HG02588 (cell line): ENCODE measurements around the gene ANKRD12.

Experiments
- ATAC-seq: cut with Tn5 transposase; IDR thresholded peaks from one replicate; pipeline ENCODE4 v1.9.1; 2021; ENCODE audit warnings: mild to moderate bottlenecking, moderate library complexity; ENCODE audit not compliant: unreplicated experiment

ANKRD12 gene

DNA sequence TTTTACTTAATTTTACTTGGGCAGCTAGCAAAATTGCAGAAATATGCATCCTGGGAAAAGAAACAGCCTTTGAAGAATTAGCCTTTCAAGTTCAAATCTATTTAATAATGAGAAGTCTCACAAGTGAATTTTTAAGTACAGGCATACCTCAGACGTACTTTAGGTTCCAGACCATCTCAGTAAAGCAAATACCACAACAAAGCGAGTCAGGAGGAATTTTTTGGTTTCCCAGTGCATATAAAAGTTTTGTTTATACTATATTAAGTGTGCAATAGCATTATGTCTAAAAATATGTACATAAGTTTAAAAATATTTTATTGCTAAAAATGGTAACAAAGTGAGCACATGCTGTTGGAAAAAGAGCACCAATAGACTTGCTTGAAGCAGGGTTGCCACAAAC lies 147.2 kb downstream of the ANKRD12 start:
- ATAC-seq = no peak

DNA sequence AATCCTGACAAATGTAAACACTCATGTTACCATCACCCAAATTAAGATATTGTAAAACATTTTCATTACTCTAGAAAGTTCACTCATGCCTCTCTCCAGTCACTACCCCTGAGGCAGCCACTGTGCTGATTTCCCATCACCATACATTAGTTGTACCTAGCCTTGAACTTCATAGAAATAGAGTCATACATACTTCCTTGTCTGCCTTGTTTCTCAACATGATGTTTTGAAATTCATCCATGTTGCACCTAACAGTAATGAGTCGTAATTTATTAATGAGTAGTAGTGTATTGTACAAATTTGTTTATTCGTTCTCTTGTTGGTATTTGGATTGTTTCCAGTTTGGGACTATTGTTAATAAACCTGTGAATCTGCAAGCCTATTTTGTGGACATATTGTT lies 149.0 kb downstream of the ANKRD12 start:
- no peak for ATAC-seq

DNA sequence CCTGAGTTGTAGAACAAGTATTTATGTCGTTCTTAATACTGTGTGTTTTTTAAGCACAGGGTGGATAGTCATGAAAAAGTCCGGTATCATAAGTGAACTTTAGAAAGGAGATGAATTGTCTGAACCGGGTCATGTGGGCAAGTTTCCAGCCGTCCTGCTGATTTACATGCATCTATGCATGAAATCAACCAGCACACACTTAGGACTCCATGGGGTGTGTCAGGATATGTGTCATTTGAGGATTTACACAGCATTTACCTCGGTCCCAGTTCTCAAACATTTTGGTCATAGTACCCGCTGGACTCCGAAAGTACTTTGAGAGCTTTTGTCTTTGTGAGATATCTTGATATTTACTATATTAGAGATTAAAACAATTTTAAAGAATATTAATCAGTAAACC lies 150.5 kb downstream of the ANKRD12 start:
- ATAC-seq = no peak

DNA sequence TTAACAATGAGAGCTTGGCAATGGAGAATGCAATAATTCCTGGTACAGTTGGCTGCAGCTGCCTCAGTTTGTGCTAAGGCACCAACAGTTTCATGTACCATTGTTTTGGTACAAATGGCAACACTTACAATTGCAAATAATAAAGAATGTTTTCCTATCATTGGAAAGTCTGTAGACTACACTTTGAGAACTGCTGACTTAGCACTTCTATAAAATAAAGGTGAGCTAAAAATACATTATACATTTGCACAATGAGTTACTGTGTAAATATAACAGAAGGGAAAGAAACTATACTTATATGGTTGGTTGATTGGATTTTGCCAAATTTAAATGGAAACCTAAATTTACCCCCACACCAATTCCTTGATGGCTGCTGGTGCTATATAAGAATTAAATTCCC lies 153.1 kb downstream of the ANKRD12 start:
- ATAC-seq = no peak

DNA sequence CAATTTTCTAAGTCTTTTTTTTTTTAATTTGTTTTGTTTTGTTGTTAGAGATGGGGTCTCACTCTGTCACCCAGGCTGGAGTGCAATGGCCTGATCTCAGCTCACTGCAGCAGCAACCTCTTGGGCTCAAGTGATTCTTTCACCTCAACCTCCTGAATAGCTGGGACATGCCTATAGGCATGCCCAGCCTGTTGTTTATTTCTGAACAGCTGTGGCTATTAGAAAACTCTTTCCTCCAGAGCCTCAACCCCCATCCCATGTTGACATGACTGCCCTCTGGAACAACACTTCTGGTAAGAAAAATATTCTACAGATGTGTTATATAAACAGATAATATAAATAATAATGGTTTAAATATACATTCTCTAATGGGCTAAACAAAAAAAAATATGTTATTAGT lies 153.6 kb downstream of the ANKRD12 start:
- ATAC-seq = no peak

DNA sequence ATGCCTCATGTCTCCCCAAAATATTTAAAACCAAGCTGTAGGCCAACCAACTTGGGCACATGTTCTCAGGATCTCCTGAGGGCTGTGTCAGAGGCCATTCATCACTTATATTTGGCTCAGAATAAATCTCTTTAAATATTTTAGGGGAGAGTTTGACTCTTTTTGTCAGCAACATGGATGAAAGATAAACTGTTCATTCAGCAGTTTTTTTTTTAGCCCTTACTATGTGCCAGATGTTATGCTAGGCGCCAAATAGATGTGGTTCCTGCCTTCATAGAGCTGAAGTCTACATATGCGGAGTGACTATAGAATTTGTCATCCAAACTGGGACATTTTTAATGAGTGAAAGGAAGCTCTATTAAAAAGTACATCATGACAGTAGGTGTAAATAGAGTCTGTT lies 155.5 kb downstream of the ANKRD12 start:
- ATAC-seq = no peak

DNA sequence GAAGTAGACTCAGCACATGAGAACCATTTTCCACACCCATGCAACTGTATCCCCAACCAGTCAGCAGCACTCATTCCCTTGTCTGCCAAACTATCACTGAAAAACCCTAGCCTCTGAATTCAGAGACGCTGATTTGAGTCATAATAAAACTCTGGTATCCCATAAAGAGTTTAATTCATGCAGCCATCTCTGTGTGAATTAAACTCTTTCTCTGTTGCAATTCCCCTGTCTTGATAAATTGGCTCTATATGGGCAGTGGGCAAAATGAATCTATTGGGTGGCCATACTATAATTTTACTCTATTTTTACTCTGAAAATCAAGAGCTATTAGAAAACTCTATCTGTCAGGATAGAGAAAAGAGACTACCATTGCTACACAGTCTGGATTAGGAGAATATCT lies 157.4 kb downstream of the ANKRD12 start:
- no peak for ATAC-seq

DNA sequence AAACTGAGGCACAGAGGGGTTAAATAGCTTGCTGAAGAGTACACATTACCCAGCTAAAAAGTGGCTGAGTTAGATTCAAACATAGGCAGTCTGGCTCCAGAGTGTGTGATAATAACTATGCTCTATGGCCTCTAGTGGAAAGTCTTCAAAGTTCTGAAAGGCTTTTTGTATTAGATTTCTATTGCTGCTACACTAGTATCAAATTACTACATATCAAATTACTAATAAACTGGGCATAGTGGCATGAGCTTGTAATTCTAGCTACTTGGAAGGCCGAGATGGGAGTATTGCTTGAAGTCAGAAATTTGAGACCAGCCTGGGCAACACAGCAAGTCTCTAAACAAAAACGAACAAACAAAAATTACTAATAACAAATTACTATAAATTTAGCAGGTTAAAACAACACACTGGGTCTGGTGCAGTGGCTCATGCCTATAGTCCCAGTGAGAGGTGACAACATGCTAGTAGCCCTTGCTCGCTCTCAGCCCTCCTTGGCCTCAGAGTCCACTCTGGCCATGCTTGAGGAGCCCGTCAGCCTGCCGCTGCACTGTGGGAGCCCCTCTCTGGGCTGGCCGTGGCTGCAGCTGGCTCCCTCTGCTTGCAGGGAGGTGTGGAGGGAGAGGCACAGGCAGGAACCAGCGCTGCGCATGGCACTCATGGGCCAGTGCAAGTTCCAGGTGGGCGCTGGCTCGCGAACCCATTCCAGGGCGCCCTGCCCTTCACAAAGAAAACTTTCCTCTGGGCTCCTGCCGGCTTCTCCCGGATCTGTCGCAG lies 159.8 kb downstream of the ANKRD12 start:
- no peak for ATAC-seq

DNA sequence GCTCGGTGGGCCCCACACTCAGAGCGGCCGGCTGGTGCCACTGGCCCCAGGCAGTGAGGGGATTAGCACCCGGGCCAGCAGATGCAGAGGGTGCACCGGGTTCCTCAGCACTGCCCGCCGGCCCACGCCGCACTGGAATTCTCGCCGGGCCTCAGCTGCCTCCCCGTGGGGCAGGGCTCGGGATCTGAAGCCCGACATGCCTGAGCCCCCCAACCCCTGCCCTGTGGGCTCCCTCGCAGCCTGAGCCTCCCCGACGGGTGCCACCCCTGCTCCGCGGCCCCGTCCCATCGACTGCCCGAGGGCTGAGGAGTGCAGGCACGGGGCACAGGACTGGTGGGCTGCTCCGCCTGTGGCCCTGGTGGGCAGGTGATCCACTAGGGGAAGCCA lies 160.4 kb downstream of the ANKRD12 start:
- ATAC-seq = no peak

DNA sequence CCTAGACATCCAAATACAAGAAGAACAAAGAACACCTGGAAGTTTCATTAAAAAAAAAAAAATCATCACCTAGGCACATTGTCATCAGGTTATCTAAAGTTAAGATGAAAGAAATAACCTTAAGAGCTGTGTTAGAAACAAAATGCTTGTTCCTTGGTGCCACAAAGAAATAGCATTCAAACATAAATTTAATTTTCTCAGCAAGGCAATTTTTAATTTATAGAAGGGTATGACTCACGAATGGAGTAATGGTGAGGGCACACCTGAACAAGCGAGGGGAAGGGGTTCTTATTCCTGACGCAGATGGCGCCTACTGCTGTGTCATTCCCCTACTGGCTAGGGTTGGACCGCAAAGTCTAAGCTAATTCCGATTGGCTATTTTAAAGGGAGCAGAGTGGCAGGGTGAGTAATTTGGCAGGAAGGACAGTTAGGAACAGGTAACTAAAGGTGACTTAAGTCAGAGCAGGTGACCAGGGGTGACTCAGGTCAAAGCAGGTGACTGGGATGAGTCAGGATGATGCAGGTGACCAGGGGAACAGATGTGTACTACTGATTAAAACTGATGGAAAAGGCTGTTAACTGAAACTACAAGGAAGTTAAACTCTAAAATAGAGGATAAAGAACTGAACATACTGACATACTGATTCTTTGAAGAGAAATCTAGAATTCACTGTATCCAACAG lies 167.9 kb downstream of the ANKRD12 start:
- ATAC-seq = no peak

DNA sequence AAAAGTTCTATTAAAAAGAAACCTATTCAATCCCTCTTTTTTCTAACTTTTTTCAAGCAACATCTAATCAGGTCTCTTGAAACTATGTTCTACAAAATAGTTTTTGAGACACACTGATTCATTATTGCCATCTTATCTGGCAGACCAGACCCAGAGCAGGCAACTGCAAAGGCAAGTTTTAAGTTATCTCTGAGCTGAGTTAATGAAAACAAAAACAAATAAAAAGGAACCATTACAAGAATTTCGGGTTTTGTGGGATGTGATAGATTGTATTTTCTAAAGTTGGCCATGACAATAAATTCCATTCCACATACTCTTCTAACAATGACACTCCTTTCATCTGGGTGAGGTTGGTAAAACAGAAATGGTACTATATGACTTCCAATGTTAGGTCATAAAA lies 182.8 kb downstream of the ANKRD12 start:
- ATAC-seq = no peak

DNA sequence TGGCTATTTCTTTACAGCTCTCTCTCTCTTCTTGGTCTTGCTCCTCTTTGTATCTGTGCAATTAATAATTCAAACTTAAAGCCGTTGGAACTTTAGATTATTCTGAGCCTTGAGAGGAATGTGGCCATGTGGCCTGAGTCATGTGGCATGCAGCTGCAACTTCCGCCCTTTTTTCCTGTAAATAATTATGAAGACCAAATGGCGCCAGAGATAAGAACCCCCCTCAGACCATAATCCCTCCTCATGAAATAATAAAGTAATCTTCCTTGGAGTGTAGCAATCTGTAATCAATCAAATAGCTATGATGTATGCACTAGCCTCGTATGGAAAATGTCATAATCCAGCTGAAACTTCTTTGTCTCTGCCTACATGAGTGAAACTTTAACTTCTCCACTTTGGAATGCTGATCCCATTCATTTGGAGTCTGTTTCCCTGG lies 184.5 kb downstream of the ANKRD12 start:
- no peak for ATAC-seq

DNA sequence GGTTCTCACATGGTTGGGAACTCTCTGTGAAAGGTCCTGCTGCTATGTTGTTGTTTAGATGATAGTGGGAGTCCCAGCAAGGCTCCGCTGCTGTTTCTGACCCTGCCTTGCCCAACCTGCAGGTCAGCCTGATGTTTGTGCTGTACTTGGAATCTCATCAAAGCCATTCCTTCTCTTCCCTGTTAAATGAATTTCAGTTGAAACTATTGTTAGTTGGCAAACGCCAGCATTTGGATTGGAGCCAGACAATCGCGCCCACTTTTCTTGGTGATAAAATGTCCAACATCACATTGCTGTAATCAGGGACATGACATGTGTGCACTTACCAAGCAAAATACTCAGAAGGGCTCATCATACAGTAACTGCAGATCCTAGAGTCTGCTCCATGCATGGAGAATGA lies 185.2 kb downstream of the ANKRD12 start:
- no peak for ATAC-seq

DNA sequence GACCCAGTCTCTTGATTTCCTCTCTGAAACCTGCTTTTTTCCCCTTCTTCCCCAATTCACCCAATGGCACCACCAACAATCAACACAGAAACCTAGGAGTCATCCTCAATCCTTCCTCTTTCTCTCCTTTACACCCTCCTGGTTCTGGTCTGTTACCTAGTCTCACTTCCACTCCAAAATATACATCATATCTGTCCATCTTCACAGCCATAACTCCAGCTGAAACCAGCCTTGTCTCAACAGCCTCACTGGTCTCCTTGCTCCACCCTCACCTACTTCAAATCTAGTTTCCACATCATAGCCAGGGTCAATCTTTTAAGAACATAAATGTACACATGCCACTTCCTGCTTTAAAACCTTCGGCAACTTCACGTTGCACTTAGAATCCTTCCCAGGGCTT lies 186.2 kb downstream of the ANKRD12 start:
- no peak for ATAC-seq

DNA sequence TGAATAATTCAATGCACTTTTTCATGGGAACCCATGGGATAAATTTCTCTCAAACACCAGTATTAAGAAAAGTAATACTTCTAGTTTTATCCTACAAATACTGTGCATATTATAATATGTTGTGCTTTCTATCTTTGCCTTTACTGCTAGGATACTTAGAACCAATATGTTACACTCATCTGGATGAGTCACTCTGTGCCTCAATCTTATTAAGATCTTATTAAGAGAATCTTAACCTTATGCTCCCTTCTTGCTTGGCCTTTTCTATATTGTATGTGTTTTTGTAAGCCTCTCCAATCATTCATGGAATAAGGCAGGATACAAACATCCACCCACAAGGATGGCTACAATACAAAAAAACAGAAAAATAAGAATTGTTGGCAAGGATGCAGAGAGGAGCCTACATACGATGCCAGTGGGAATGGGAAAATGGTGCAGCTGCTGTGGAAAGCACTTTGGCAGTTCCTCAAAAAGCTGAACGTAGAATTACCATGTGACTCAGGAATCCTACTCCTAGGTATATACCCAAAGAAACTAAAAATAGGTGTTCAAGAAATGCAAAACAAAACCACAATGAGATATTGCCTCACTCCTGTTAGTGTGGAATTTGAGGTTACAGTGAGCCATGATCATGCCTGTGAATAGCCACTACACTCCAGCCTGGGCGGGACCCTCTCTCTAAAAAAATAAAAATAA lies 187.3 kb downstream of the ANKRD12 start:
- no peak for ATAC-seq

DNA sequence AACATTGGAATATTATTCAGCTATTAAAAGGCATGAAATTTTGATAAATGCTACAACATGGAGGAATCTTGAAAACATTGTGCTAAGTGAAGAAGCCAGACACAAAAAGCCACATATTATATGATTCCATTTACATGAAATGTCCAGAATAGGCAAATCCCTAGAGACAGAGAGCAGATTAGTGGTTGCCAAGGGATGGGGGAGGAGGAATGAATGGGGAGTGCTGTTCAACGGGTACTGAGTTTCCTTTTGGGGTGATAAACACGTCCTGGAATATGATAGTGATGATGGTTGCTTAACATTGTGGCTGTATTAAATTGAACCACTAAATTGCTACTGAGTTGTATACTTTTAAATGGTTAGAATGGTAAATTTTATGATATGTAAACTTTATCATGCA lies 189.1 kb downstream of the ANKRD12 start:
- no peak for ATAC-seq

DNA sequence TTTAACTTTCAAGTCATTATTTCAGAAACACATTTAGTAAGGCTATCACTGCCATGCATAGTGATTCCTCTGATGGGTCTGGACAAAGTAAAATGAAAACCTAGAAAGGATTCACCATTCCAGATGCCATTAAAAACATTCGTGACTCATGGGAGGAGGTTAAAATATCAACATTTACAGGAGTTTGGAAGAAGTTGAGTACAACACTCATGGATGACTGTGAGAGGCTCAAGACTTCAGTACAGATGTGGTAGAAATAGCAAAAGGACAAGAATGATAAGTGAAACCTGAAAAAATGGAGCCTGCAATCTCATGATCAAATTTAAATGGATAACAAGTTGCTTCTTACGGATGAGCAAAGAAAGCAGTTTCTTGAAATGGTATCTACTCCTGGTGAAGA lies 192.2 kb downstream of the ANKRD12 start:
- ATAC-seq = no peak

DNA sequence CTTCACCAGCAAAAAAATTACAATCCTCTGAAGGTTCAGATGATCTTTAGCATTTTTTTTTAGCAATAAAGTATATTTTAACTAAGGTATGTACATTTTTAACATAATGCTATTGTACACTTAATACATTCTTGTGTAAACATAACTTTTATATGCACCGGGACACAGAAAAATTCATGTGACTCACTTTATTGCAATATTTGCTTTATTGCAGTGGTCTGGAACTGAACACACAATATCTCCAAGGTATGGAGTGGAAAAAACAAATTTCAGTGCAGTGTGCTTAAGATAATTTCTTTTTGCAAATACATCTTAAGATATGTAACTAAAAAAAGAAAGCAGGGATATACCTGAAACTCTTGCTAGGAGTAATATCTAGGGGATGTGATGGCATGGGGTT lies 192.9 kb downstream of the ANKRD12 start:
- ATAC-seq = no peak

DNA sequence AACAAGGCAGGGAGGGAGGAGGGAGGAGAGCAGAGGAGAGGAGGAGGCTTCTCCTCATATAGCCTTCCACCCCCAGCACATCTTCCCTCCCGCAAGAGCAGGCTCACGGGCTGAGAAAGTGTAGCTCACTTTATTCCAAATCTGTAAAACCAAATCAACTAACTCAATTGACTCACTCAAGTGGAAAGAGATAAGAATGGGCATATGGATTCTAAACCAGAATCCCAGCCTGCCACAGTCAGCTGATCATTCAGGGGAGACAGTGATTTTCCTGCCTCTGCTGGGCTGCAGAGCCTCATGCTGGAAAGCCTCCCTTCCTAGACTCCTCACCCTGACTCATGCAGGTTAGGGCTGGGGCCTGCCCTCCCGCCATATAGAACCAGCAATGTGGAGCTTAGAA lies 193.8 kb downstream of the ANKRD12 start:
- ATAC-seq = no peak

DNA sequence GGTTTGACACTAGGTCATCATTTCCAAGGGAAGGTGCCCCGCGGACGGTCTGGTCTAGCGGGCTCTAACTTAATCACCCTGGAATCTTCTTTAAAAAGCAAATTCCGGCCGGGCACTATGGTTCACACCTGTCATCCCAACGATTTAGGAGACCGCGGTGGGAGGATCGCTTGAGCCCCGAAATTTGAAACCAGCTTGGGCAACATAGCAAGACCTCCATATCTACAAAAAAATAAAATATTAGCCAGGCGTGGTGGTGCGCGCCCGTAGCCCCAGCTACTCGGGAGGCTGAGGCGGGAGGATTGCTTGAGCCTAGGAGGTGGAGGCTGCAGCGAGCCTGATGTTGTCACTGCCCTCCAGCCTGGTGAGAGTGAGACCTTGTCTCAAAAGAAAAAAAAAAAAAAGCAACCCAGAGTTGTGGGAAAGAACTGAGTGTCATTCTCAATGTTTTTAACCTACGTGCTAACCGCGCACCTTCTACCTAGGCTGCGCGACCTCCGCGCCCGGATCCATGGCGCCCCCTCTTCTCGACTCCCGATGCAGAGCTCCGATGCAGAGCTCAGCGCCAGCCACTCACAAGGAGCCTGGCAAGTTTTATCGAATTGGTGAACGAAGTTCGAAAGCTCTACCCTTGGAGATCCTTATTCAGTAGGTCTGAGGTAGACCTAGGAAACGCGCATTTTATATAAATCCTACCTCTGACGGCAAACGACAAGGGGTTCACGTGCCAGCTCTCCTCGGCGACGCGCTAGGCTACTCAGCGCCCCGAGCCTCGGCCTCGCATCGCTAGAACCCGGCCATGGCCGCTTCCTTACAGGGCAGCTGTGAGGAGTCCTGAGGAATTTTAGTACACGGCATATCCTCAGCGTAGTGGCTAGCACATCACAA lies 197.1 kb downstream of the ANKRD12 start:
- peak; percentile 35 for ATAC-seq

DNA sequence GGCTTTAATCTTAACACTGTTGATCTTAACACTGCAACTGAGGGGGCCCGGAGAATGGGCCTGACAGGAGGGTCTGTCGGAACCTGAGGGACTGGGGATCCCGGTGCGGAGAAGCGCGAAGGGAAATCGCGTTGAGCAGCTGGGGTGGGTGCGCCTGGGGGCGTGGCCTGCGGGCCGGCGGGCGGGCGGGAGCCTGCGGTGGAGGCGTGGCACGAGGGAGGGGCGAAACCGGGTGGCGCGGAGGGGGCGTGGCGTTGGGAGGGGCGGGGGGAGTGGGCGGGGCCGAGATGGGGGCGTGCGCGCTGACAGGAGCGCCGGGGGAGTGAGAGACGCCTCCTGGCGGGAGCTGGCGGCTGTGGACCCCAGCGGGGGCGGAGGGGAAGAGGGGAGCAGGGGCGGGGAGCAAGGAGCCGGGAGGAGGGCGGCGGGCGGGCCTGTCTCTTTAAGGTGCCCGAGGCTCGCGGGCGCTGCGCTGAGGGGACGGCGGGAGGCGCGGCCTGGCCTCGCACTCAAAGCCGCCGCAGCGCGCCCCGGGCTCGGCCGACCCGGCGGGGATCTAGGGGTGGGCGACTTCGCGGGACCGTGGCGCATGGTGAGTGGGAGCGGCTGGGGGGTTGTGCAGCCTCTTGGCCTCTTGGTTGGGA lies 197.9 kb downstream of the ANKRD12 start, which contains the start of gene TWSG1:
Gene TWSG1, plus strand, starts transcription at position 445 of the 644 bp plus-strand sequence. CDS start 2,457 bp downstream, outside the sequence.
- peak; percentile 84 for ATAC-seq
